IPS DF 6.9 (cell line): ENCODE results near the gene DDAH1.

ENCODE experiments used
- DNase-seq: peaks from one replicate; pipeline ENCODE4 v3.0.0-alpha.2; 2013; ENCODE audit warnings: low read depth, low spot score
- H3K27ac ChIP-seq: one replicate; pipeline ENCODE4 v1.5.1; 2013; ENCODE audit warnings: low read length, control low read depth
- H3K27me3 ChIP-seq: 2 replicates; pipeline ENCODE4 v1.6.1; 2013; ENCODE audit warnings: mild to moderate bottlenecking, low read length; ENCODE audit not compliant: control insufficient read depth, insufficient read depth
- H3K36me3 ChIP-seq: 2 replicates; pipeline ENCODE4 v1.6.1; 2013; ENCODE audit warnings: low read length; ENCODE audit not compliant: control insufficient read depth, insufficient read depth
- H3K4me1 ChIP-seq: 2 replicates; pipeline ENCODE4 v1.6.1; 2013; ENCODE audit warnings: low read length; ENCODE audit not compliant: control insufficient read depth, insufficient read depth
- H3K4me3 ChIP-seq: 2 replicates; pipeline ENCODE4 v1.5.1; 2013; ENCODE audit warnings: mild to moderate bottlenecking, low read length
- H3K9me3 ChIP-seq: 2 replicates; pipeline ENCODE4 v1.6.1; 2013; ENCODE audit warnings: low read length, inconsistent platforms; ENCODE audit not compliant: control insufficient read depth, insufficient read depth
- WGBS: extraction: QIAGEN DNeasy Blood & Tissue Kit; methylation state at CpG from one replicate; pipeline ENCODE4 v1.1.7; 2013; ENCODE audit warnings: mixed read lengths, missing lambda C conversion rate; ENCODE audit not compliant: insufficient read length, insufficient coverage; 5-methylcytosine and 5-hydroxymethylcytosine counted together

Gene DDAH1

GRCh38 chr1:85445906-85446305 is 19.1 kb downstream of the DDAH1 start:
- Histone ChIP-seq H3K9me3 (no peaks in the 10 kb centered on the region), H3K36me3 (no peaks in the 10 kb centered on the region), H3K4me1 (peaks cover 3% of the 10 kb centered on the region; the same call in 1 of the 2 replicates), H3K27ac (no peak overlapping the region), H3K27me3 (no peaks in the 10 kb centered on the region), H3K4me3 (no peak overlapping the region)
- no CpG with 5 or more reads among the region's 3 CpGs for WGBS
- DNase-seq, result no peak

DNA sequence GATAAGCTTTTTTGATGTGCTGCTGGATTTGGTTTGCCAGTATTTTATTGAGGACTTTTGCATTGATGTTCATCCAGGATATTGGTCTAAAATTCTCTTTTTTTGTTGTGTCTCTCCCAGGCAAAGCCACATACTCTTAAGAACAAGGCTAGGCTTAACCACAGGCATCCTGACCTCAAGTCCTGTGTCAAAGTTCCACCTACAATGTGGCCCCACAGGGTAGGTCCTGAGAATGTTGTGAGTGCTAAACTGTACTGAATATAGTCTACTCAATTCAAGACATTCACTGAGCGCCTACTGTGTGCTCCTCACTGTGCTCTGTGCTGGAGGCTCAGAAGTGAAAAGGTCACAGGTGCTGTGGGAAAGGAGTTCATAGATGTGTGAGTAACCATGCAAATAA is 20.6 kb downstream of the DDAH1 start:
- H3K27ac ChIP-seq, result no peak overlapping the region
- H3K4me3 ChIP-seq, result no peak overlapping the region
- WGBS, result no CpG with 5 or more reads among the region's 1 CpG
- no peaks in the 10 kb centered on the region for H3K9me3 ChIP-seq
- peaks cover 3% of the 10 kb centered on the region; the same call in 1 of the 2 replicates for H3K4me1 ChIP-seq
- no peaks in the 10 kb centered on the region for H3K27me3 ChIP-seq
- no peaks in the 10 kb centered on the region for H3K36me3 ChIP-seq
- DNase-seq, result no peak

DNA sequence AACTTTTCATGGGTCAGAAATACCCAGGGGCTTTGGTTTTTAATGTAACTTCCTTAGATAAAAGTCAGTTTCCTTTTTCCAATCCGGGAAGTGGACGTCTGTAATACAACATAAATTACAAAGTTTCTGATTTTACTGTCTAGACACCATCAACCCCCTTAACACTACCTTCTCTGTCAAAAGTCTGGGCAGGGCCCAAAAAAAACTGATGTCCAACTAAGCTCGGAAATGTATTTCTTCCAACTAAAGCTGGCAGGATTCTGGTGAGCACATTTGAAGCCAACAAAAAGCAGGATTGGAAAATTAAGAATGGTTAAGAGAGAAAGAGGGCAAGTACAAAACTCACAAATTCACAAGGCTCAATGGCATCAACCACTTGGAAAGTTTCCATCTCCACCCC is 24.3 kb downstream of the DDAH1 start:
- Histone ChIP-seq H3K27me3 (no peaks in the 10 kb centered on the region), H3K9me3 (no peaks in the 10 kb centered on the region), H3K4me1 (peaks cover 3% of the 10 kb centered on the region; the same call in 1 of the 2 replicates), H3K36me3 (no peaks in the 10 kb centered on the region), H3K4me3 (no peak overlapping the region), H3K27ac (no peak overlapping the region)
- DNase-seq, result no peak
- WGBS, result no CpG with 5 or more reads among the region's 3 CpGs

DNA sequence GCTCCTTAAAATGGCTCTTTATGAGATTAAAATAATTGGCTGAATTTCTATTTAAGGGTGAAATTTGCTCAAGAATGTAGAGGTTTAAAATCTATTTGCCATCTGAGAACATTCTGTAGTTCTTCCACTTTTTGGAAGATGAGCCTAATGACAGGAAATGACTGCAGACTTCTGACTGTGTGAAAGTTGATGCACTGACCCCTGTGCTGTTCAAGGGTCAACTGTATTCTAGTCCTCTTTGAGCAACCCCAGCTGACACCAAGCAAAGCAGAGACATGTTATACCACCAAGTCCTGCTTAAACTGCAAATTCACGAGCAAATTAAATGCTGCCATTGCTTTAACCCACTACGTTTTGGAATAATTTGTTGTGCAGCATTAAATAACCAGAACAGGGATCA is 26.6 kb downstream of the DDAH1 start:
- H3K4me1 ChIP-seq, result peaks cover 3% of the 10 kb centered on the region; the same call in 1 of the 2 replicates
- no peaks in the 10 kb centered on the region for H3K9me3 ChIP-seq
- no peak overlapping the region for H3K27ac ChIP-seq
- WGBS, result no CpG with 5 or more reads among the region's 2 CpGs
- H3K4me3 ChIP-seq, result no peak overlapping the region
- no peaks in the 10 kb centered on the region for H3K27me3 ChIP-seq
- DNase-seq, result no peak
- no peaks in the 10 kb centered on the region for H3K36me3 ChIP-seq

- Histone ChIP-seq H3K9me3 (no peaks in the 10 kb centered on the region), H3K27me3 (no peaks in the 10 kb centered on the region), H3K4me3 (no peak overlapping the region), H3K4me1 (peaks cover 3% of the 10 kb centered on the region; the same call in 1 of the 2 replicates), H3K36me3 (no peaks in the 10 kb centered on the region), H3K27ac (no peak overlapping the region)
- no CpG with 5 or more reads among the region's 3 CpGs for WGBS
- no peak for DNase-seq
These were observed 27.8 kb downstream of the DDAH1 start for GRCh38 chr1:85437139-85437538.

DNA sequence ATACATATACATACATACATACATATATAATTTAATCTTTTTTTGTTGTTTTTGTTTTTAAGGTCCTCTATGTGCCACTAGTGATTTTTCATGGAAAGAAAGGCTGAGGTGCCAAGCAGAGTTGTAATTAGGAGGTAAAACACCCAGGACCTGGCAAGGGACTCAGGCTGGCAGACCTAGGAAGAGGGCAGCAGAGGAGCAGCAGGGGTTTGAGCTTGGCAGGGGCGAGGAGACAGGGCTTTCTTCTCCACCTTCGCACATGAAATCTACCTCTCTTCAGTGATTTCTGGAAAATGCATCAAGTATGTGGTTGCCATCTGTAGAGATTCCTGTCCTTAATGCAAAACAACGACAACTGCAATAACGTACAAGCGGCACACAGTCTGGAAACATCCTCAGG is 31.9 kb downstream of the DDAH1 start:
- H3K27ac ChIP-seq, result no peak overlapping the region
- WGBS, result no CpG with 5 or more reads among the region's 5 CpGs
- no peaks in the 10 kb centered on the region for H3K36me3 ChIP-seq
- H3K9me3 ChIP-seq, result no peaks in the 10 kb centered on the region
- no peak for DNase-seq
- H3K4me1 ChIP-seq, result peaks cover 3% of the 10 kb centered on the region; the same call in 1 of the 2 replicates
- H3K4me3 ChIP-seq, result no peak overlapping the region
- no peaks in the 10 kb centered on the region for H3K27me3 ChIP-seq

DNA sequence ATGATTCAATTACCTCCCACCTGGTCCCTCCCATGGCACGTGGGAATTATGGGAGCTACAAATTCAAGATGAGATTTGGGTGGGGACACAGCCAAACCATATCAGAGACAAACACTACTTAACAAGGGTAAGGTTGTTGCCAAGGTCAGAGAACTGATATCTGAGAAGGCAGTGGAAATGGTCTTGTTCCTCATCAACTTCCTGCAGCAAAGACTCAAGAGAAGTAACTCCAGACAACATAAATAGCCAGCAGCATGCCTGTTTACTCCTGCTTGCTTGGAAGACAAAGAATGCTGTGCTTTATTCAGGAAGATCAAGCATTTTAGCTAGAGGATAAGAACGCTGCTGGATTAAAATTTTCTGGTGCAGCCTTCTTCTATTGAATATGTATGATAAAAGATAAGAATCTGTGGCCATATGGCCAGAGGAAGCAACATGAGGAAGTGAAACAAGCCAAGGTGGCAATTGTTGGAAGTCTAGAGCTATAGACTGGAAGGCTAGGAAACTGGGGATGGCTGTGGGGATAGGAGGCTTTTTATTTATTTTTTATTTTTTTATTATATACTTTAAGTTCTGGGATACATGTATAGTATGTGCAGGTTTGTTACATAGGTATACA is 36.4 kb downstream of the DDAH1 start:
- no peak overlapping the region for H3K4me3 ChIP-seq
- no peak for DNase-seq
- no peaks in the 10 kb centered on the region for H3K9me3 ChIP-seq
- H3K36me3 ChIP-seq, result no peaks in the 10 kb centered on the region
- H3K4me1 ChIP-seq, result peaks cover 1% of the 10 kb centered on the region; the same call in 1 of the 2 replicates
- no CpG with 5 or more reads among the region's 2 CpGs for WGBS
- no peaks in the 10 kb centered on the region for H3K27me3 ChIP-seq
- H3K27ac ChIP-seq, result no peak overlapping the region

DNA sequence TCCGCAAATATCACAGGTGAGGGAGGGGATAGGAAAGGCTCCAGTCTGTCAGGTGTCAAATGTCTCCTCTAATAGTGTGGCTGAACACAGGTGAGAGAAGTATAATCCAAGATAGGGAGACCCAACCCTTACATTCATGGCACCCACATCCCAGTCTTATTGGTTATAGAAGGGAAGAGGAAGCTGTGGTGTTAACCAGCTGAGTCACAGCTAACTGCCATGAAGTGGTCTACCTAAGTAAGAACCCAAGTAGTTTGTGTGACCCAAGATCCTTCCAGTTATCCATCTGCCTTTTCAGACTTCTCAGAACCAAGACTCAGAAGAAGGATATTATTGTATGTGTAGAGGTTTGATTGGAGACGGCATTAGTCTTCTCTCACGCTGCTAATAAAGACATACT is 37.1 kb downstream of the DDAH1 start:
- WGBS, result no CpG with 5 or more reads among the region's 3 CpGs
- no peak for DNase-seq
- H3K9me3 ChIP-seq, result no peaks in the 10 kb centered on the region
- peaks cover 1% of the 10 kb centered on the region; the same call in 1 of the 2 replicates for H3K4me1 ChIP-seq
- no peaks in the 10 kb centered on the region for H3K36me3 ChIP-seq
- no peak overlapping the region for H3K4me3 ChIP-seq
- H3K27ac ChIP-seq, result no peak overlapping the region
- no peaks in the 10 kb centered on the region for H3K27me3 ChIP-seq

- Histone ChIP-seq H3K4me1 (peaks cover 1% of the 10 kb centered on the region; the same call in 1 of the 2 replicates), H3K27me3 (no peaks in the 10 kb centered on the region), H3K4me3 (no peak overlapping the region), H3K36me3 (no peaks in the 10 kb centered on the region), H3K27ac (no peak overlapping the region), H3K9me3 (no peaks in the 10 kb centered on the region)
- no CpG with 5 or more reads among the region's 1 CpG for WGBS
- no peak for DNase-seq
These were observed 37.6 kb downstream of the DDAH1 start for GRCh38 chr1:85427331-85427730.

DNA sequence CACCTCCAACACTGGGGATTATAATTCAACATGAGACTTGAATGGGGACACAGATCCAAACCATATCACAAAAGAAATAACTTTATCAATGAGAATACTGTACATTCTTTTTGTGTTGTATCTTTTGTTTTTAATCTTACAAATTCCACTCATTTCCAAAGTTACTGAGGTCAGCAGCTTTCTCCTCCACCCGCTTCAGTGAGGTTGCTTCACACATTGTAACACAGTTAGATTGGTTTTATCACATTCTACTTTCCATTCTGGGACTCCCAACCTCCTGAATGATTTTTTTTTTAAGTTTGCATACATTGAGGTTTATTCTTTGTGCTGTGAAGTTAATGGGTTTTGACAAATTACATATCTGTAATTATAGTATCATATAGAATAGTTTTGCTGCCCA is 43.8 kb downstream of the DDAH1 start:
- no peak for DNase-seq
- Histone ChIP-seq H3K36me3 (no peaks in the 10 kb centered on the region), H3K27ac (no peak overlapping the region), H3K4me3 (no peak overlapping the region), H3K4me1 (no peaks in the 10 kb centered on the region), H3K27me3 (no peaks in the 10 kb centered on the region), H3K9me3 (no peaks in the 10 kb centered on the region)
- no CpG with 5 or more reads among the region's 1 CpG for WGBS

- H3K4me1 ChIP-seq, result no peaks in the 10 kb centered on the region
- H3K27me3 ChIP-seq, result no peaks in the 10 kb centered on the region
- H3K9me3 ChIP-seq, result no peaks in the 10 kb centered on the region
- H3K4me3 ChIP-seq, result no peak overlapping the region
- no CpG with 5 or more reads among the region's 1 CpG for WGBS
- H3K36me3 ChIP-seq, result no peaks in the 10 kb centered on the region
- no peak for DNase-seq
- no peak overlapping the region for H3K27ac ChIP-seq
These were observed 44.8 kb downstream of the DDAH1 start for GRCh38 chr1:85420199-85420598.
